Measurements from ENCODE around the gene DOCK2. TPM values are rescaled to one million over a fixed set of nuclear protein-coding genes. Genes with fewer than 3 reads are reported as not detected.

Gene DOCK2
- total RNA-seq, 1 donor from 2014 or later, result 3.9 TPM

DNA sequence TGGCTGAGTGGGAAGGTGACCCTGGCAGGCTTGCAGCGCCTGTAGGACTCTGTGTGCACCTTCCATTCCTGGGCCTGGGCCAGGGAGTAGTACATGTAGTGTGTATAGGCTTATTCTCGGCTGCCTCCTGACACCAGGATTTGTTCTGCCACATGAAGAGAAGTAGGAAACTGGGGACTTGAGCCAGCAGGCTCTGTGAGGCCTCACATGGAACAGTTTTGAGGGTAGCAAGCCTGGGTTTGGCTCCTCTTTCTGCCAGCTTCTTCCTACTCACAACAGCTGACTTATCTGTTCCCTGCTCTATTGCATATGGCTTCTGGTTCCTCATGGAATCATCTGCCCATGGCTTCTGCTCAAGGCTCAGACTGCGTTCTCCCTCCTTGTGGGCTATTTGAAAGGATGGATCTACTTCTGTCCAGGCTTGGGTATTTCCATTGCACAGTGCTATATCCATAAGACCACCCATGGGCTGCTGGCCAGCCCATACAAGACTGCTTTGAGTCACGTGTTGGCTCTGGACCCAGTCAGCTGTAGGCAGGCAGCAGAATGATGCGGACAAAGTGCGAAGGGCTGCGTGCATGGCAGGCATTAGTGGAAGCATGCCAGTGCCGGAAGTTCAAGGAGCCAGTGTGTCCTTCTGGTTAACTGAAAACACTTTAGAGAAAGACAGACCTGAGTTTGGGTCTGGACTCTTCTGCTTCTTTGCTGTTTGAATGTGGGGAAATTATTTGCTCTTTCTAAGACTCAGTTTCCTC is 354.2 kb downstream of the DOCK2 start:
- DNase-seq (ENCODE audit: low read depth), result no peak
- TF ChIP-seq, protein P1, sequence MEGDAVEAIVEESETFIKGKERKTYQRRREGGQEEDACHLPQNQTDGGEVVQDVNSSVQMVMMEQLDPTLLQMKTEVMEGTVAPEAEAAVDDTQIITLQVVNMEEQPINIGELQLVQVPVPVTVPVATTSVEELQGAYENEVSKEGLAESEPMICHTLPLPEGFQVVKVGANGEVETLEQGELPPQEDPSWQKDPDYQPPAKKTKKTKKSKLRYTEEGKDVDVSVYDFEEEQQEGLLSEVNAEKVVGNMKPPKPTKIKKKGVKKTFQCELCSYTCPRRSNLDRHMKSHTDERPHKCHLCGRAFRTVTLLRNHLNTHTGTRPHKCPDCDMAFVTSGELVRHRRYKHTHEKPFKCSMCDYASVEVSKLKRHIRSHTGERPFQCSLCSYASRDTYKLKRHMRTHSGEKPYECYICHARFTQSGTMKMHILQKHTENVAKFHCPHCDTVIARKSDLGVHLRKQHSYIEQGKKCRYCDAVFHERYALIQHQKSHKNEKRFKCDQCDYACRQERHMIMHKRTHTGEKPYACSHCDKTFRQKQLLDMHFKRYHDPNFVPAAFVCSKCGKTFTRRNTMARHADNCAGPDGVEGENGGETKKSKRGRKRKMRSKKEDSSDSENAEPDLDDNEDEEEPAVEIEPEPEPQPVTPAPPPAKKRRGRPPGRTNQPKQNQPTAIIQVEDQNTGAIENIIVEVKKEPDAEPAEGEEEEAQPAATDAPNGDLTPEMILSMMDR (IDR thresholded peaks at IDR 0.05; ENCODE audit: insufficient read depth, low read length, poor library complexity, severe bottlenecking), result no peak
- Histone ChIP-seq H3K36me3 (ENCODE audit: control insufficient read depth, insufficient read depth, low read length) (no peaks in the 10 kb centered on the region), H3K27me3 (ENCODE audit: control insufficient read depth, insufficient read depth, low read length) (no peaks in the 10 kb centered on the region), H3K4me3 (ENCODE audit: low read depth, low read length) (no peak overlapping the region)

DNA sequence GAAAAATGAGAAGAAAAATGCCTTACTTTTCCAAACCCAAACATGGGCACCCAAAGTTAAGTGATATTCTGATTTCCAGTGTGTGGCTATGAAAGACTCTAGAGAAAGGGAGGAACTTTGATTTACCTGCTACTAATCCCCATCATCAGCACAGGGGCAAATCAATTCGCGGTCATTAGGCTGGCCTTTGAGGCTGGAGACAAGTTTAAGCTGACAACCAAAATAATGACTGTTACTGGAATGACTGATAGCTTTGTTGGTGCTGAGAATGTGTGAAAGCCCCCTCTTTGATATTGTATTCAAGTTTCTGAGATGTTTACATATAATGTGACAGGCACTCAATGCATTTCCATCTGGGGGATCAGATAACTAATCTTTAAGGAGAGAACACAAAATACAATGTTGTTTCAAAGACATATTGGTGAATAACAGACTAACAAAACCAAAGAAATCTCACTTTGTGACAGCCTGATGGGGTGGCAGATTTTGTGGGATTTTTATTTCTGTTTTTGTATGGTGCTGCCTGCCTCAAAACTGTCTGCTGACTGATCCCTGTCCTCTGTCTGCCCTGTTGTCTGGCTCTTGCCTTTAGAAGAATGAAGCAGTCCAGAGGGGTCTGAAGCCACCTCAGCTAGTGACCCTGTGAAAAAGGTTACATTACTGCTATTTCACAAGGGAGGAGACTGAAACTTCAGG is 355.9 kb downstream of the DOCK2 start:
- TF ChIP-seq, protein P1 (IDR thresholded peaks at IDR 0.05; ENCODE audit: insufficient read depth, low read length, poor library complexity, severe bottlenecking), result no peak

DNA sequence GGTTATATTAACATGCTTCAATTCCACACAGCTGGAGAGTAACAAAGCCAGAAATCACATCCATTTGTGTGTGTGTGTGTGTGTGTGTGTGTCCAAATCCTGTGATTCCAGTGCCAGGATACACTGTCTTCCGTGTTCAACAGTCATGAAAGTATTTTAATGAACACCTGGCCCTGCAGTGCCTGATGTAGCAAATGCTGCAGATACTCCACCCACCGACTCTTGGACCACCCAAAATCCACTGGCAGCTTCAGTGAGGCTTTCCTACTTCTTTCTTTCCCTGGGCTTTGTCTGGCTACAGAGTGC is 356.4 kb downstream of the DOCK2 start:
- TF ChIP-seq, protein P1 (IDR thresholded peaks at IDR 0.05; ENCODE audit: insufficient read depth, low read length, poor library complexity, severe bottlenecking), result no peak
- Histone ChIP-seq H3K36me3 (ENCODE audit: control insufficient read depth, insufficient read depth, low read length) (no peaks in the 10 kb centered on the region), H3K4me3 (ENCODE audit: low read depth, low read length) (no peak overlapping the region), H3K27me3 (ENCODE audit: control insufficient read depth, insufficient read depth, low read length) (no peaks in the 10 kb centered on the region)
- no peak for DNase-seq (ENCODE audit: low read depth)

More for the DNA sequence above, 355.9 kb downstream of the DOCK2 start:
- no peaks in the 10 kb centered on the region for H3K36me3 ChIP-seq (ENCODE audit: control insufficient read depth, insufficient read depth, low read length)
- DNase-seq (ENCODE audit: low read depth), result no peak
- H3K27me3 ChIP-seq (ENCODE audit: control insufficient read depth, insufficient read depth, low read length), result no peaks in the 10 kb centered on the region
- no peak overlapping the region for H3K4me3 ChIP-seq (ENCODE audit: low read depth, low read length)

DNA sequence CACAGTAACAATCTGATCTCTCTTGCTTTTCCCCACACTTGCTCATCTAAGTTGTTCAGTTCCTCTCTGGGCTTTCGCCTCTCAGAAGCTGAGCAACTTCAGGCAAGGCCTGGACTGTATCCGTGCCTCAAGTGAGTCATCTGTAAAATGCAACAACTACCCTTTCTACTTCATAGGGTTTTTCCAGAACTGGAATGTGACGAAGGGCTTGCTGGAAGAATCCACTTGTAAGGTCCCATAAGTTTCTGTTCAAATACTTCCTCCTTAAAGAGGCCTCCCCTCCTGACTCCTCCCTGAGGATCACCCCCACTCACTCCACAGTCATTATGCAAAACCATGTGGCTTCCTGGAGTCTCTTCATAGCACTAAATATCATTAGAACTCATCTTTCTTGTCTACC is 360.7 kb downstream of the DOCK2 start:
- Histone ChIP-seq H3K4me3 (ENCODE audit: low read depth, low read length) (no peak overlapping the region), H3K36me3 (ENCODE audit: control insufficient read depth, insufficient read depth, low read length) (no peaks in the 10 kb centered on the region)
- TF ChIP-seq, protein P1 (IDR thresholded peaks at IDR 0.05; ENCODE audit: insufficient read depth, low read length, poor library complexity, severe bottlenecking), result no peak

DNA sequence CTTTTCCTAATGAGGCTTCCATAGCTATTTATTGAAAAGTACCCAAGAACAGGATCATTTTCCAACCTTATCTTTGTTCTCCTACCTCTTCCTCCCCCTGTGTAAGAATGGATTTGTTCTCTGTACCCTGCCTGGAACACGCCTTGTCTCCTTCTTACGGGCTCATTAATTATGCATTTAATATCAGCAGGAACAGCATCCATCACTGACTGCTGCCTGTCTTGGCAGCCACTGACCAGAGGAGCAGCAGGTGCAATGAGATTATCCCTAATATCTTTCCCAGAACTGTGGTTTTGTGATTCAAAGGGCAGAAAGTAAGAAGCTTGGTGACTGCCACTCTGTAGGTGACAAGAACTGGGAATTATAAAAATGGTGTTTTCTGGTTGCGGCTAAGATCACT is 362.5 kb downstream of the DOCK2 start:
- Histone ChIP-seq H3K4me3 (ENCODE audit: low read depth, low read length) (no peak overlapping the region), H3K36me3 (ENCODE audit: control insufficient read depth, insufficient read depth, low read length) (no peaks in the 10 kb centered on the region), H3K27me3 (ENCODE audit: control insufficient read depth, insufficient read depth, low read length) (no peaks in the 10 kb centered on the region)
- TF ChIP-seq, protein P1 (IDR thresholded peaks at IDR 0.05; ENCODE audit: insufficient read depth, low read length, poor library complexity, severe bottlenecking), result no peak
- DNase-seq (ENCODE audit: low read depth), result no peak

More for the DNA sequence above, 360.7 kb downstream of the DOCK2 start:
- no peak for DNase-seq (ENCODE audit: low read depth)
- no peaks in the 10 kb centered on the region for H3K27me3 ChIP-seq (ENCODE audit: control insufficient read depth, insufficient read depth, low read length)
